Fibroblast of mammary gland (primary cell): ENCODE data around the gene DYNLL1.

Source experiments
- DNase-seq: peaks from one replicate; pipeline ENCODE4 v3.0.0-alpha.2; 2010; ENCODE audit warnings: low read depth
- H3K4me3 ChIP-seq: 2 replicates; pipeline ENCODE4 v1.5.1; 2011; ENCODE audit warnings: low read depth, mild to moderate bottlenecking, low read length, moderate library complexity; ENCODE audit not compliant: control insufficient read depth
- TF ChIP-seq, protein P1 (sequence below): conservative IDR thresholded peaks from 2 replicates; pipeline ENCODE4 v1.5.1; 2011; ENCODE audit warnings: low read depth, low read length, inconsistent platforms; ENCODE audit not compliant: control insufficient read depth, insufficient read depth

The DYNLL1 gene

DNA sequence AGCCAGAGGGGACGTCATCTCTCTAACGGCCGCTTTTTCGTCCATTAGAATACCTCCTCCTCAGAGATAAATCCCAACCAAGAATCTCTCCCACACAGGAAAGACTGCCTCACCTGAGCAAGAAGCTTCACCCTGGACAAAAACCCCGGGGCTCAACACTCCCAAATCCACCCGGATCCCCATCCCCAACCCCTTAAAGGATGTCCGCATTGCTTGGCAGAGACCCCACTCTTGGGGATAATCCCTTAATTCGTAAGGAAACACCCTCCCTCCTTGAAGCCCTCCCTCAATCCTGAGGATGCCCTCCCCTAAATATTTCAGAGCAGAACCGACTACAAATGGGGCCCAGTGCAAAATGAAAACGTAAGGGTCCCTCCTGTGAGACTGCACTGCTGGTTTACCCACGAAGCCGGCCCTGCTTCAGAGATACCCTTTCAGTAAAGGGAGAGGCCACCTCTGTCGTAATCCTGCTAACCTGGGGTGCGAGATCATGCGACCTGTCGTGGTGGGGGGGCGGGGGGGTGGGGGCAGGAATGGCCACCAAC is 655 bp upstream of the DYNLL1 start:
- DNase-seq, result no peak
- TF ChIP-seq, protein P1, sequence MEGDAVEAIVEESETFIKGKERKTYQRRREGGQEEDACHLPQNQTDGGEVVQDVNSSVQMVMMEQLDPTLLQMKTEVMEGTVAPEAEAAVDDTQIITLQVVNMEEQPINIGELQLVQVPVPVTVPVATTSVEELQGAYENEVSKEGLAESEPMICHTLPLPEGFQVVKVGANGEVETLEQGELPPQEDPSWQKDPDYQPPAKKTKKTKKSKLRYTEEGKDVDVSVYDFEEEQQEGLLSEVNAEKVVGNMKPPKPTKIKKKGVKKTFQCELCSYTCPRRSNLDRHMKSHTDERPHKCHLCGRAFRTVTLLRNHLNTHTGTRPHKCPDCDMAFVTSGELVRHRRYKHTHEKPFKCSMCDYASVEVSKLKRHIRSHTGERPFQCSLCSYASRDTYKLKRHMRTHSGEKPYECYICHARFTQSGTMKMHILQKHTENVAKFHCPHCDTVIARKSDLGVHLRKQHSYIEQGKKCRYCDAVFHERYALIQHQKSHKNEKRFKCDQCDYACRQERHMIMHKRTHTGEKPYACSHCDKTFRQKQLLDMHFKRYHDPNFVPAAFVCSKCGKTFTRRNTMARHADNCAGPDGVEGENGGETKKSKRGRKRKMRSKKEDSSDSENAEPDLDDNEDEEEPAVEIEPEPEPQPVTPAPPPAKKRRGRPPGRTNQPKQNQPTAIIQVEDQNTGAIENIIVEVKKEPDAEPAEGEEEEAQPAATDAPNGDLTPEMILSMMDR, result no peak
- peak overlapping the region; percentile 69 for H3K4me3 ChIP-seq

DNA sequence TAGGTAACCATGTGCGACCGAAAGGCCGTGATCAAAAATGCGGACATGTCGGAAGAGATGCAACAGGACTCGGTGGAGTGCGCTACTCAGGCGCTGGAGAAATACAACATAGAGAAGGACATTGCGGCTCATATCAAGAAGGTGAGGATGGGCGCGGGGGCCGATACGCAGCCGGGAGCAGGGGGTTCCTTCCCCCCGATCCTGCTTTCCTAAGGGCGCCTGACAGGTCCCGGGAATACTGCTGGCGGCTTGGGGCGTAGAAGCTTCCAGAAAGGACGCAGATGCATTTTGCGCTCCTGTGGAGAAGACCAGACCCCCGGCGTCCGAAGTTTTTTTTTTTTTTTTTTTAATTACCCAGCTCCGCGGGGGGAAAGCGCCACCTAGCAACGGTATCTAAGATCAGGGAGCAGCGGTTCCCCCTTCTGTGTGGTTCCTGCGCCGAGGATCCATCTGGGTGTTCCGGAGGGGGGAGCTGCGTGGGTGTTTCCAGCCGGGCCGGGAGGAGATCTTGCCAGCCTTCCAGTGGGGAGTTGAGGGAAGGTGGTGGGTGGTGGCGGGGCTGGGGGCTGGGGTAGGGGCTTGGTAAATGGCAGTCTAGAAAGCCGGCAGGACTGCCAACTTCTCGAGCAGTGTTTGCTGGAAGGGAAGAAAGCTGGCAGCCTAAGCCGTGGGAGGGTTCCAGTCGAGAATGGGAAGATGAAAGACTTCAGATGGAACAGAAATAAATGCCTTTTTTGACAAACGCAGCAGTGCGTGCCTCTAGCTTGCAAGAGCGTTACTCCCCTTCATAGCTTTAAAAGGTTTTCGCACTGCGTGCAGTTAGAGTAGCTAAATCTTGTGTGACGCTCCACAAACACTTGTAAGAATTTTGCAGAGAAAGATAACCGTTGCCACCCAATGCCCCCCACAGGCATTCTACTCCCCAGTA is 764 bp downstream of the DYNLL1 start:
- TF ChIP-seq, protein P1, result no peak
- H3K4me3 ChIP-seq, result peak overlapping the region; percentile 96
- DNase-seq, result peak; percentile 65

DNA sequence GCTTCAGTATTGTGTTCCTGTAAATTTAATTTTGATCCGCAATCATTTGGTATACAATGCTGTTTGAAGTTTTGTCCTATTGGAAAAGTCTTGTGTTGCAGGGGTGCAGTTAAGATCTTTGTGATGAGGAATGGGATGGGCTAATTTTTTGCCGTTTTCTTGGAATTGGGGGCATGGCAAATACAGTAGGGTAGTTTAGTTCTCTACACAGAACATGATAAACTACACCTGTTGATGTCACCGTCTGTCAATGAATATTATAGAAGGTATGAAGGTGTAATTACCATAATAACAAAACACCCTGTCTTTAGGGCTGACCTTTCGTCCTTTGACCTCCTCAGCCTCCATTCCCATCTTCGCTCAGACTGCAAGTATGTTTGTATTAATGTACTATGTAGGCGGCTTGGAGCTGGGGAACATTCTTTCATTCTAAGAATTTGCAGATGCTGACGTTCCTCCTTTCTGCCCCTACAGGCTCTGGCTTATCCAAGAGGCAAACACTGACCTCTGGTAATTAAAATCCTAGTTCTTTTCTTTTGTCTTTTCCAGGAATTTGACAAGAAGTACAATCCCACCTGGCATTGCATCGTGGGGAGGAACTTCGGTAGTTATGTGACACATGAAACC is 1.7 kb downstream of the DYNLL1 start:
- H3K4me3 ChIP-seq, result peak overlapping the region; percentile 96
- peak; percentile 22 for DNase-seq
- TF ChIP-seq, protein P1, result no peak

DNA sequence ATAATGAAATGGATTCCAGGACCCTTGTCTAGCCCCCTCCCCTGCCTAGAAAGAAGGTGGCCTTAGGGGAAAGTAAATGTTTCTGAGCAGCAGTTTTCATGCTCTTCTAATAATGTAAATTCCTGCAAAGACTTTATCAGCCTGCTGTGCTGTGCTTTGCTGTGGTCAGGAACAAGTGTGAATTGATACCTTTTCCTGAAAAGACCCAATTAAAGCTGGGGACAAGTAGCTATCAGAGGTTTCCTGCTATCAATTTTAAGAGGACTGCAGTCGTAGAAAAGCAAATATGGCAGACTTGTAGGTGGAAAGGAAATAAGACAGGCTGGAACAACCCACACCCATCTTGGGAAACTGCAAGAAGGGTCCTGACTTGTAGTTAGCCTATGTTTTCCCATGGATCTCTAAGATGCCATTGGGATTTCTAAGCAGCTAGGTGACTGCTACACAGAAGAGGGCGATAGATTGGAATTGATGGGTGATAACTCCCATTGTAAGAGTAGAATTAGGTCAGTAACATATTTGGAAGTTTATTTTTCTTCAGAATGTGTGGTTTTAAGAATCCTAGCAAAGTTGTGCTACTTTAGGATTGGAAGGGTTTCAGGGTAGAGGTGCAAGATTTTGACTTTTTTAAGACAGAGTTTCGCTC is 3.1 kb downstream of the DYNLL1 start:
- no peak for DNase-seq
- TF ChIP-seq, protein P1, result no peak
- H3K4me3 ChIP-seq, result no peak overlapping the region

DNA sequence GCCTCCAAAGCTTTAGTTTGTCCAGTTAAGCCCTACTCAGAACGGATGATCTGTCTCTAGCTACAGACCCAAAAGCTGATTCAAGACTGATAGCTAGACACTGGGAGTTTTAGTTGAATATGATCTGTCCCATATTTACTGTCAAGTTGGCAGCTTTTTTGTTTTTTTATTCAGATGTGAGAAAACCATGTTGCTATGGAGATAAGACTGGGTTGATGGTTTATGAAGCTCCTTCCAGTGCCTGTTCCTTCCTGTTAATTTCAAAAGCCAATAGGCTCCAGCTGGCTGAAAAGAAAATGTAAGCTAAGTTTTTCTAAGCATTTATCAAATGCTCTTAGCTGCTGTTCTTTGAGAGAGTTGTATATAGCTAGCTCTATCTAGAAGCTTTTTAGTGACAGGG is 4.7 kb downstream of the DYNLL1 start:
- H3K4me3 ChIP-seq, result no peak overlapping the region
- DNase-seq, result peak; percentile 22
- TF ChIP-seq, protein P1, result no peak

DNA sequence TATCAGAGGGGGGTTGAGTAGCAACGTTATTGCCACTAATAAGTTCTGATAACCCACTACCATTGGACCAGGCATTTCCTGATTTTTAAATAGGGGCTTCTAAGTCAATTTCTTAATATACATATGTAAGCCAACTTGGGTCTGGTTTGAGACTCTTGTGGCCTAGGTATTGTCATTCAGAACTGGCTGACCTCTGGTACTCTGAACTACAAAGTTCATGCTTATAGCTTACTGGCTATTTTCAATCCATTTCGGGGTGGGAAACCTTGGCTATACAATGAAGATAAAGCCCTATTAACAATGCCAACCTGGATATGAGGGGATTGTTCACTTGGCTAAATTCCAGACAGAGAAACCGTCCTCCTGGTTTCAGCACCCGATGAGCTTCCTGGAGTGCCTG is 8.7 kb downstream of the DYNLL1 start:
- DNase-seq, result no peak
- TF ChIP-seq, protein P1, result no peak
- no peak overlapping the region for H3K4me3 ChIP-seq
